ENCODE measurements around the gene PABPC1L. TPM values are rescaled to one million over a fixed set of nuclear protein-coding genes. Genes with fewer than 3 reads are reported as not detected.

PABPC1L gene
- total RNA-seq, 3 donors from 2014 or later (not counting 1 experiment from before 2014, with no cell fraction given): 31.7 to 64.9 (median 48.1) TPM

- DNase-seq (no peak), ATAC-seq (no peak)
- H3K9me3 Mint-ChIP-seq: no peaks in the 10 kb centered on the region
- peaks cover 71% of the 10 kb centered on the region for H3K36me3 ChIP-seq (ENCODE audit: control insufficient read depth, insufficient read depth, low read length)
- no peak overlapping the region for H3K27ac ChIP-seq (ENCODE audit: low read length)
- peaks cover 0 to 4% of the 10 kb centered on the region in 2 donors for H3K4me1 Mint-ChIP-seq
- peaks cover 5% of the 10 kb centered on the region for H3K36me3 Mint-ChIP-seq
- H3K27me3 Mint-ChIP-seq (ENCODE audit: low read depth in 2 of 2): no peaks in the 10 kb centered on the region
- no peak overlapping the region for H3K27ac Mint-ChIP-seq
- no peak overlapping the region for H3K4me3 ChIP-seq (ENCODE audit: low read length)
- no peak overlapping the region for H3K4me3 Mint-ChIP-seq
- intact Hi-C loops (cut with micrococcal nuclease): no loop called here
- H3K9me3 ChIP-seq (ENCODE audit: control insufficient read depth, insufficient read depth, low read length): no peaks in the 10 kb centered on the region
- 96% methylated on average over 4 of the region's 4 CpGs for WGBS (ENCODE audit: insufficient coverage)
- no peaks in the 10 kb centered on the region for H3K27me3 ChIP-seq (ENCODE audit: control insufficient read depth, insufficient read depth, low read length)
- TF ChIP-seq, protein P1, sequence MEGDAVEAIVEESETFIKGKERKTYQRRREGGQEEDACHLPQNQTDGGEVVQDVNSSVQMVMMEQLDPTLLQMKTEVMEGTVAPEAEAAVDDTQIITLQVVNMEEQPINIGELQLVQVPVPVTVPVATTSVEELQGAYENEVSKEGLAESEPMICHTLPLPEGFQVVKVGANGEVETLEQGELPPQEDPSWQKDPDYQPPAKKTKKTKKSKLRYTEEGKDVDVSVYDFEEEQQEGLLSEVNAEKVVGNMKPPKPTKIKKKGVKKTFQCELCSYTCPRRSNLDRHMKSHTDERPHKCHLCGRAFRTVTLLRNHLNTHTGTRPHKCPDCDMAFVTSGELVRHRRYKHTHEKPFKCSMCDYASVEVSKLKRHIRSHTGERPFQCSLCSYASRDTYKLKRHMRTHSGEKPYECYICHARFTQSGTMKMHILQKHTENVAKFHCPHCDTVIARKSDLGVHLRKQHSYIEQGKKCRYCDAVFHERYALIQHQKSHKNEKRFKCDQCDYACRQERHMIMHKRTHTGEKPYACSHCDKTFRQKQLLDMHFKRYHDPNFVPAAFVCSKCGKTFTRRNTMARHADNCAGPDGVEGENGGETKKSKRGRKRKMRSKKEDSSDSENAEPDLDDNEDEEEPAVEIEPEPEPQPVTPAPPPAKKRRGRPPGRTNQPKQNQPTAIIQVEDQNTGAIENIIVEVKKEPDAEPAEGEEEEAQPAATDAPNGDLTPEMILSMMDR (IDR thresholded peaks at IDR 0.05): no peak
- no peaks in the 10 kb centered on the region for H3K4me1 ChIP-seq (ENCODE audit: control insufficient read depth, insufficient read depth, low read length)
These were observed 32.6 kb downstream of the PABPC1L start for GRCh38 chr20:44942264-44942973.

DNA sequence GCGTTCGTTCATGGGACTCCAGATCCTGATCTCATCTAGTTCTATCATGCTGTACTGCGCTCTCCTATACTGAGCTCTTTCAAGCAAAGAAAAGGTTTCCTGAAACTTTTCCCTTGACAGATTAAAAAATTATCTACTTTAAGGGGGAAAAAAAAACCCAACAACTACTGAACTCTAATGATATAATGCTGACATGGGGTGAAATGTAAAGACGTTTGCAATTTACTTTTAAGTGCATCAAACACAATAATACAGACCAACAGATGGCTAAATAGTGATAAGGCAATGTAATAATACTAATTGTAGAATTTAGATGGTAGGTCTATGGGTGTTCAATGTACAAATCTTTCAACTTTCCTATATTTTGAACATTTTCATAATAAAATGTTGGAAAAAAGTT lies 34.0 kb downstream of the PABPC1L start:
- peaks cover 72% of the 10 kb centered on the region for H3K36me3 ChIP-seq (ENCODE audit: control insufficient read depth, insufficient read depth, low read length)
- no peak overlapping the region for H3K4me3 ChIP-seq (ENCODE audit: low read length)
- ATAC-seq (no peak), DNase-seq (no peak)
- H3K9me3 Mint-ChIP-seq: no peaks in the 10 kb centered on the region
- no peaks in the 10 kb centered on the region for H3K9me3 ChIP-seq (ENCODE audit: control insufficient read depth, insufficient read depth, low read length)
- no peak overlapping the region for H3K27ac ChIP-seq (ENCODE audit: low read length)
- intact Hi-C loops (cut with micrococcal nuclease): no loop called here
- H3K27ac Mint-ChIP-seq: no peak overlapping the region
- H3K27me3 Mint-ChIP-seq (ENCODE audit: low read depth in 2 of 2): no peaks in the 10 kb centered on the region
- WGBS (ENCODE audit: insufficient coverage): 100% methylated on average over 3 of the region's 4 CpGs
- H3K27me3 ChIP-seq (ENCODE audit: control insufficient read depth, insufficient read depth, low read length): no peaks in the 10 kb centered on the region
- TF ChIP-seq, protein P1 (IDR thresholded peaks at IDR 0.05): no peak
- peaks cover 5% of the 10 kb centered on the region for H3K36me3 Mint-ChIP-seq
- H3K4me1 ChIP-seq (ENCODE audit: control insufficient read depth, insufficient read depth, low read length): no peaks in the 10 kb centered on the region
- H3K4me3 Mint-ChIP-seq: no peak overlapping the region
- peaks cover 0 to 4% of the 10 kb centered on the region in 2 donors for H3K4me1 Mint-ChIP-seq

- Histone ChIP-seq H3K4me3 (ENCODE audit: low read length) (no peak overlapping the region), H3K27me3 (ENCODE audit: control insufficient read depth, insufficient read depth, low read length) (no peaks in the 10 kb centered on the region), H3K36me3 (ENCODE audit: control insufficient read depth, insufficient read depth, low read length) (peaks cover 75% of the 10 kb centered on the region), H3K9me3 (ENCODE audit: control insufficient read depth, insufficient read depth, low read length) (no peaks in the 10 kb centered on the region), H3K27ac (ENCODE audit: low read length) (no peak overlapping the region), H3K4me1 (ENCODE audit: control insufficient read depth, insufficient read depth, low read length) (no peaks in the 10 kb centered on the region)
- Mint-ChIP-seq H3K4me3 (no peak overlapping the region), H3K4me1 (peaks cover 0 to 11% of the 10 kb centered on the region in 2 donors), H3K27me3 (ENCODE audit: low read depth in 2 of 2) (no peaks in the 10 kb centered on the region), H3K36me3 (peaks cover 5% of the 10 kb centered on the region), H3K9me3 (no peaks in the 10 kb centered on the region), H3K27ac (no peak overlapping the region)
- TF ChIP-seq, protein P1 (IDR thresholded peaks at IDR 0.05): no peak
- ATAC-seq (no peak), DNase-seq (no peak)
- WGBS (ENCODE audit: insufficient coverage): 93% methylated on average over 6 of the region's 6 CpGs
- intact Hi-C loops (cut with micrococcal nuclease): no loop called here
These were observed 35.4 kb downstream of the PABPC1L start for GRCh38 chr20:44945261-44945660.
